GM19035 (cell line): ENCODE results near the gene TM7SF2.

Experiments
- ATAC-seq: cut with Tn5 transposase; IDR thresholded peaks from one replicate; pipeline ENCODE4 v1.9.1; 2021; ENCODE audit not compliant: unreplicated experiment

The TM7SF2 gene

DNA sequence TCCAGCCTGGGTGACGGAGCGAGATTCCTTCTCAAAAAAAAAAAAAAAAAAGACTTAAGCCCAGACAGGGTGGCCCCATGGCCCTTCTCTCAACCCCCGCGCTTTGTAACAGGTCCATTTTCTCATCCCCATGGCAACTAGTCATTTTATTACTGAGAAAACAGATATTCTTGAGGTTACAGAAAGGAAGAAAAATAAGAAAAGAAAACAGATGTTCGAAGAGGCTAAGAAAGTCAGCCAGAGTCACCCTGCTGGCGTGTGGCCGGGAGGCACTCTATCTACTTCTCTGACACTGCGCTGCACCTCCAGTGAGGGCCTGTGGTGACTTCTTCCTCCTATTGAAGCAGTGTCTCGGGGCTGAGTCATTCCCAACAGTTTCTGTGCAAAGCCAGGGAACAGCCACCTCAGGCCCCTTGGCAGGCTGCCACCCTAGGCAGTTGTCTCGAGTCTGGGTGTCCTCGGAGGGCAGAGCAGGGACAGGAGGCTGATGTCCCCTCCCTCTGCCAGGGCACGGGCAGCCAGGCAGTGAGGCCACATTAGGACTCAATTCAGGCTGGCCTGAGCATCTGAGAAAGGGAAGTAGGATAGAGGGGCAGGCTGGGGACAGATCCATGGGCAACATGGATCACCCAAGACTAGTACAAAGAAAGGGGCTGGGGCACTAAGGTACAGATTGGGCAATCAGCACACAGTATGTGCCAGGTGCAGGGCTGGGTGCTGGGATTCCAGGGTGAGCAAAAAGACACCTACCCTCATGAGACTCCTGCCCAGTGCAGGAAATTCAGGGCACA lies 39.0 kb downstream of the TM7SF2 start:
- no peak for ATAC-seq

DNA sequence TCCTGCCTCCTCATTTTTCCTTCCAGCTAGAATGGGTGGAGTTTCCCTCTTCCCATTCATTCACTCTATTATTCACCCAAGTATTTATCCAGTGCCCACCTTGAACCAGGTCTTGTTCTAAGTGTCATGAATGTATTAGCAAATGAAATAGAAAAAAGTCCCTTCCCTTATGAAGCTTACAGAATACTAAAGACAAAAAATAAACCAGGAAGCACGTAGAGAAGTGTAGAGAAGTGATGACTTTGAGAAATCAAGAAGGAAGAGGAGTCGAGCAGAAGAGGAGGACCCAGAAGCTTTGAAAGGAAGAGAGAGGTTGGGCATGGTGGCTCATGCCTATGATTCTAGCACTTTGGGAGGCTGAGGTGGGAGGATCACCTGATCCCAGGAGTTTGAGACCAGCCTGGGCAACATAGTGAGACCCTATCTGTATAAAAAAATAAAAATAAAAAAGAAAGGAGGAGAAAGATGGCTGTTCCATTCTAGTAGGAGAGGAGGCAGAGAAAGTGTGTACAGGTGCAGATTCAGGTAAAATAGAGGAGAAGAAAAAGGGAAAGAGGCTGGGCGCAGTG lies 39.7 kb downstream of the TM7SF2 start:
- no peak for ATAC-seq

DNA sequence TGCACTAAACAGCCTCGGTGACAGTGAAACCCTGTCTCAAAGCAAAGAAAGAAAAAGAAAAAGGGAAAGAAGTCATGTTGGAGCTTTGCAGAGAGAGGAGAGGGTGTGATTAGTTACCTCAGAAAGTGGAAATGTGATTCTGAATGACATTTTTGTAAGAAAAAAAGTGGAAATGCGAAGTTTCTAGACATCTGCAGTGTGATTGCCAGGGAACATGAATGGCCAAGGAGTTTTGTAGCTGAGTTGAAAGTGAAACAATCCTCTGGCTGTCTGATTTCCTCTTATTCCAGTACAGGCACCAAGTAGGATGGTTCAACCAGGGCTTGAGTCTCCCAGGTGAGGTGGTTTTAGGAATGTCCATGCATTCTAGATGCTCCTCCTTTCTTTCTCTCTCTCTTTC lies 40.5 kb downstream of the TM7SF2 start:
- no peak for ATAC-seq

- no peak for ATAC-seq
Observed at GRCh38 chr11:65156256-65156655, 44.6 kb downstream of the TM7SF2 start.

GRCh38 chr11:65156926-65157325 lies 45.3 kb downstream of the TM7SF2 start:
- ATAC-seq: no peak

DNA sequence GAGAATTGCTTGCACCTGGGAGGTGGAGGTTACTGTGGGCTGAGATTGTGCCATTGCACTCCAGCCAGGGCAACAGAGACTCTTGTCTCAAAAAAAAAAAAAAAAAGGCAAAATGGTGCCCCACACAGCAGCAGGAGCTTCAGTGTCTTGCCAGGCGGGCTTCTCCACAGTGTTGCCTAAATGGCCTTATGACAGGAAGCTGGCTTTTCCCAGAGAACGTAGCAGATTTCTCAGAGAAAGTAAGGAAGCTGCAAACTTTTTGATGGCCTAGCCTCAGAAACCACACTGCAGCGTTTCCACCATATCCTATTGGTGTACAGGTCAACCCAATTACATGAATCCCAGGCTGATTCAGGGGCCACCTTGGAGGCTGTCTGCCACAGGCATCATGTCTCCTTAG lies 45.7 kb downstream of the TM7SF2 start:
- no peak for ATAC-seq

DNA sequence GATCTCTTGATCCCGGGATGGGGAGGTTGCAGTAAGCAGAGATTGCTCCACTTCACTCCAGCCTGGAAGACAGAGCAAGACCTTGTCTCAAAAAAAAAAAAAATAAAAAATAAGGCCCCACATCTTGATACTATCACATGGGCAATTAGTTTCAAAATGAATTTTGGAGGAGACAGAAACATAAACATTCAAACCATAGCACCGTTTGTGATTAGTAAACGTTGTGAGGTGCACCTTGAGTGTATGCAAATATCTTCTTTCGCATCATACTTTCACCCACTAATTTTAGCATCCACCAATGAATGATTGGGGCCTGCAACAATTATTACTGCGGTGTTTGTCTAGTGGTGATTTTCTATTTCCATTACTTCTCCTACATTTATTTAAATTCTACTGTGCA lies 47.3 kb downstream of the TM7SF2 start:
- peak; percentile 87 for ATAC-seq

- ATAC-seq: no peak
Observed at GRCh38 chr11:65160643-65161042, 49.0 kb downstream of the TM7SF2 start.

DNA sequence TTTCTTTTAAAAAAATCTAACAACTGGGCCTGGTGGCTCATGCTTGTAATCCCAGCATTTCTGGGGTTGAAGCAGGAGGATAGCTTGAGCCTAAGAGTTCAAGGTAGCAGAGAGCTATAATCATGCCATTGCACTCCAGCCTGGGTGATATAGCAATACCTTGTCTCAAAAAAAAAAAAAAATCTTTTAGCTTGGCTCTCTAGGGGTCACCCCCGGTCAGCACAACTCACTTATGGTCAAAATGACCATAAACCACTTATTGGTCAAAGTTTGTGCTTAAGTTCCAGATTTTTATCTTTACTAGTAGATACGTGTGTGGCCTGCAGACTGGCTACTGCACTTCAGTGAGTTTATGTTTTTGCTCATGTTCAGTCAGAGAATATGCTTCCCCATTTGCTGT lies 52.0 kb downstream of the TM7SF2 start:
- ATAC-seq: no peak
